C1 segment of cervical spinal cord (tissue), 14 donors: ENCODE results near the gene NGF.

ENCODE experiments used
- DNase-seq, 14 donors: peaks; one replicate each; lab custom pipeline; 2025; lab: John Stamatoyannopoulos, UW

The NGF gene

DNA sequence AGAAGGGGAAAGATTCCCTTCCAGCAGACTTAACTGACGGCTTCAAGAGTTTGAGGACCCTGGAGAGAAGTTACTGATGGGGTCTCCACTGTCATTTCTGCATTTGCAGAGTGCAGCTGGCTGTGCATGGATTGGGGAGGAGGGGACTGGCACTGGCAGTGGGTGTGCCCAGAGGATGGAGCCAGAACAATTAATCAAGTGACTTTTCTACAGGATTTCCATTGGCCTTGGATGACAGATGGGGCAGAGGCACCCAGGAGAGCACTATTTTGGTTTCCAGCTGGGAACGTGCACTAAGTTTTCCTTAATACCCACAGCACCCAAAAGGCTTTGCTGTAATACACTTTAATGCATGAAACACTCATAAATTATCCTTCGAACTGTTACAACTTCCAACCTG lies 1.3 kb downstream of the NGF start:
- no peak for DNase-seq

- no peak for DNase-seq
These were observed 5.0 kb downstream of the NGF start for GRCh38 chr1:115332813-115333608.

- no peak for DNase-seq
These were observed 6.3 kb downstream of the NGF start for GRCh38 chr1:115331558-115332331.

DNA sequence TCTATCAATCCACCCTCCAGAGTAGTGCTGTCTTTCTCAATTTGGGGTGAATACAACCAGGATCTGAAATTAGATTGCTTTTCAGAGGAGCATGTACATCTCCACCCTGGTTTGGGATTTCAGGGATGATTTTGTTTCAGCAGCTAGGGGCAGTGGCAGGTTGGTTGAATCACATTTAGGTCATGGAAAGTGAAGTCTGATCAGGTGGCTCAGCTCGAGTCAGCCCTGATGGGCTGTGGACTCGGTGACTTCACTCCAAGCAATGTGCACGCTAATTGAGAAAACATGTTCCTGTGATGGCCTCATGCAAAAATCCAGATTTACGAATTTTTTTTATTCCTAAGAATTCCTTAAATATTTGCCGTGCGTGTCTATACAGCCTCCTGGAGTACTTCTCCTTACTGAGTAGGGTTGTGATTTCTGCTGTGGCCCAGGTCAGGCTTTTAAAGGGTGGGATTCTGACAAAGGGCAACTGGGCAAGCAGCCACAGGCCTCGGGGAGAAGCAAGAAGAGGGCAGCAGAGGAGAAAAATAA lies 7.5 kb downstream of the NGF start:
- DNase-seq = no peak

DNA sequence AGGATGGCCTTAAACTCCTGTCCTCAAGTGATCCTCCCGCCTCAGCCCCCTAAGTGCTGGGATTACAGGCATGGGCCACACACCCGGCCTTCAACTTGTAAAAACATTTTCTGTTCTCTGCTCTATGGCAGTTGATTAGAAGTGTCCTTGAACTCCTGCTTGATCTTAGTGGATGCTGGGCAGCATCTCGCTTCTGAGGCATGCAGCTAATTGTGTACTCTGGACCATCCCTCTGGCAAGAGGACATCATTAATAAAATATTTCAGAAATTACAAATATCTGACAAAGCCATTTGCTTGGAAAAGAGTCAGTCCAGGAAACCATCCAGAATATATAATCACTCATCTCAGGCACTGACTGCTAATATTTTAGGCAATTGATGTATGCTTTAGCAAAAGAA lies 8.1 kb downstream of the NGF start:
- no peak for DNase-seq

DNA sequence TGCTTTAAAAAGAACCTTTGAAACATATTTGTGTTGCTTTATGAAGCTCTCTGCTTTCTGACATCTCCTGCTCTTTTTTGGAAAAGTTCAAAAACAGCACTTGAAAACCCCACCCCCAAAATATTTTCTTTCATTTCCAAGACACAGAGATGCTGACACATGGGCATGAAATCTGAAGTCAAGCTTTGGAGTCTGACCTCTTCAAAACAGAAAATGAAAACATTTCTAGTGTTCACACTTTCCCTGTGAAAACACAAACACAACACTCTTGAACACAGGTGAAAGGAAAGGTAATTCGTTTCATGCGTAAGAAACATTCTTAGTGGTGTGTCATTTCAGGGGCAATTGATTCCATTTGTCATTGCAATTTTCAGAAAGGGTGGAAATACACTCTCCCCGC lies 10.8 kb downstream of the NGF start:
- no peak for DNase-seq

DNA sequence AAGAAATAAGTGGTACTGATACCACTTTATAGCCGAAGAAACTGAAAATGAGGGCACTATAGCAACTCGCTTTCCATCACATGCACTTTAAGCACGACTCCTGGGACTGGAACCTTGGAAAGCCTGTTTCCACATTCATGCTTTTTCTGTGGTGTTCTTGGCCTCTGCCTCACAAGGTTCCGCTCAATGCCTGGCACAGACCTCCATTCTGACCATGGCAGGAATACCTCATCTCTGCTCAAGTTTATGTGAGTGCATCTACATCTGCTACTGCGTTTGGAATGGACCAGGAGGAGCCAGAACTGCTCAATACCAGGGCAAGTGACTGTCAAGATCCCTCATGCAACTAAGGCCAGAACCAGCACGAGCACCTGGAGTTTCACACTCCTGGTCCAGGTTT lies 11.6 kb downstream of the NGF start:
- no peak for DNase-seq

- no peak for DNase-seq
These were observed 12.2 kb downstream of the NGF start for GRCh38 chr1:115325874-115326273.

GRCh38 chr1:115324649-115325420 lies 13.2 kb downstream of the NGF start:
- no peak for DNase-seq

DNA sequence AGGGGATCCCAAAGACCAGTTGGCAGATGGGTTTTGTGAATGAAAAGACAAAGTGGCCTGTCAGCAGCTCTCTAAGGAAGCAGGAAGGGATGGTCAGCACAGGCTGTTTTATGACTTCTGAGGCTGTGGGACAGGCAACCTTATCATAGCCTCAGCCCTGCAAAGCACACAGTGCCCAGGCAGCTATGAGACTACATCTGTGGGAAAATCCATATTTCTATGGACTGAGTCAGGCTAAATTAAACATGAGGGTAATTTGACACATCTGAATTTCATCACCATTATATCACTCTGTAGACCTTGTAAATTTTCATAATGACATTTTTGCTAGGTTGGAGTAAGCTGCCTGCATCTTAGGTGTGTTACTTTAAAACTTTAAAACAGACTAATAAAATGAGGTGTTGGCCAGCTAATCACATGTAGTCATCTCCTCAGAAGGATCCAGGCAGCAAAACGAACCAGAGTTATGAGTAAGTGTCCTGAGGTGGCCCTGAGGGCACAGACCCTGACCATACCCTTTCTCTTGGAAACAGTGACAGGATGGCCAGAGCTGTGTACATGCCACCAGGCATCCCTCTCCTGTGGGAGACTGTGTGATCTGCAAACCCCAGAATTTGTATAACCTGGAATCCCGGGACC lies 14.6 kb downstream of the NGF start:
- DNase-seq = no peak

DNA sequence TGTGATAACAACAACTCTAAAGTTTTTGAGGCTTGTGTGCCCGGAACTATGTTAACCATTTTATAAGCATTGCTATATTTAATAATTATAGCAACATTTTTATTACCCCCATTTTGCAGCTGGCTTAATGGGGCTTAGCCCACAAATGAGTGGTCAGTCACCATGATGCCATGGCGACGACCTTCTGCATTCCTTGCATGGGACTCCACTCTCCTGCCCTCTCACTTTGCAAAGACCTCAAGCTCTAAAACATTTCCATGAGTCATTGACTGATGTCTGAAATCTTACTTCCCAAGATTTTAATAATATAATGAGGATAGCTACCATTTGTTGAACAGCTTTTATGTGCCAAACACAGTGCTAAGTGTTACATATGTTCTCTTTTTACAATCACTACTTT lies 15.4 kb downstream of the NGF start:
- DNase-seq = no peak

- DNase-seq = no peak
These were observed 17.7 kb downstream of the NGF start for GRCh38 chr1:115320377-115320776.

DNA sequence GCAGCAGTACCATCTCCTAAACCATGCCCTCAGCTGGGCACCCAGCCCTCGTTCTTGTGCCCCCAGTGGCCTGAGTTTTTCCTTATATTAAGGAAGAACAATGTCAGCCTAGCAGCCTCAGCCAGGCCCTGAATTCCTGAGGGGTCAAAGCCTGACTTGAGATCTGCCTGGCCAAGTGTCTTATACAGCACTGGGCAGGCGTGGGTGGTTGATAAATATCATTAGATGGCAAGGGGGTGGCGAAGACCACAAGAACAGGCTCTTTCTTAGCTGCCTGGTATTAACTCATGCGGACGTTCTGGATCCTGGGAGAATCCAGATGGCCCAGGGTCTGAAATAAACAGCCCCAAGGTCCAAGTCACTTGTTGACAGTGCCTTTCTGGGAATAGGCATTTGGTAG lies 18.3 kb downstream of the NGF start:
- no peak for DNase-seq

DNA sequence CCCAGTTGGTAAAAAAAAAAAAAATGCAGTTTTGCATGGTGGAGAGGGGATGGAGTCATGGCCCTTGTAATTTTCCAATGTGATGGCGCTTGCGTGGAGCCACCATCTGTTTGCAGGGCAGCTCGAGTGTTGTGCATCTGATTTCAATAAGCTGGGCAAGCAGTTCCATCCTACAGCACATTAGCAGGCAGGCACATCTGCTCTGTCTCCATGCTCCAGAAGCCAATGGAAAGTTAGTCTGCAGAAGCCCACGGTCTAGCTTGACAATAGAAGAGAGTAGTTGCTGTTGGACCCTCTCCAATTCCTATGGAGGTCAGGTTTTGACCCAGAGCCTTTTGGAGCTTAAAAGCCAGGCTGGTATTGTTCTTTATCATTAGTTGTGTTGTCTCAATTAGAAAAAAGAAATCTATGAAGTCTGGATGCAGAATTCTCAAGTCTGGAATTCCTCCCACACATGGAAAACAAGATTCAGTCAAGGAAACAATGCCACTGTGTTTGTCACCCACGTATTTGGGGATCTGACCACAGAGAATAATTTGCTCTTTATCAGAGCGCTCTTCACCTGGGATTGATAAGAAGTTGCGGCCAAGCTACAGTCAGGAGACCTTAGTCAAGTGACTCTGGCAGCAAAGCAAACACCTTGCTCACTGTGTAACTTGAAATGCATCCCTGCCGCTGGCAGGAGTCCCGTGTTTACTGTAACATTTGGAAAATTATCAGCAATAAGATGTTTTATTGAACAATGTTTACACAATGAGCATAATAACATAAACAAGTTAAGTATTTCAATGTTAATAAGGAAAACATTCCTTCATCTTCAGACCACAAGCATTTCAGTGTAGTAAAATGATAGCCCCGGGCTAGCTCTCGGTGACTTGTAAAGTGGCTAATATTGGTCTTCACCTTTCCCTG lies 20.7 kb downstream of the NGF start:
- no peak for DNase-seq

- no peak for DNase-seq
These were observed 23.3 kb downstream of the NGF start for GRCh38 chr1:115314765-115315164.

DNA sequence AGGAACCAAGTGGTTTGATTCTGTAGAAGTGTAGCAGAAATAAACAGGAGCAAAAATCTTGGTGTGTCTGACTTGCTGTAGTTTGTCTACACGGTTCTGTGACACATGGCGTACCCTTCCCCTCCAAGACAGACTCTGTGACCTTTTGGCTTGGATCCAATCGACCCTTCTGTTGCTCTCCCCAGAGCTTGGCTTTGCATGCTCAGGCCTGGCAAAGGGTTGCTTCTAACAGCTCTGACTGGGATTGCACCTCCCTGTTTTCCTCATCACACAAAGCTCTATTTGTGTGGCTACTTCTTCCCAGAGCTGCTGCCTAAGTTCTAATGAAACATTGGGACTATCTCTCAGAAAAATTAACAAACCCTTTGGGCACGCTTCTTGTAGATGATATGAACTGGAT lies 24.0 kb downstream of the NGF start:
- DNase-seq = peak in 1 of 14 donors; percentile 7

DNA sequence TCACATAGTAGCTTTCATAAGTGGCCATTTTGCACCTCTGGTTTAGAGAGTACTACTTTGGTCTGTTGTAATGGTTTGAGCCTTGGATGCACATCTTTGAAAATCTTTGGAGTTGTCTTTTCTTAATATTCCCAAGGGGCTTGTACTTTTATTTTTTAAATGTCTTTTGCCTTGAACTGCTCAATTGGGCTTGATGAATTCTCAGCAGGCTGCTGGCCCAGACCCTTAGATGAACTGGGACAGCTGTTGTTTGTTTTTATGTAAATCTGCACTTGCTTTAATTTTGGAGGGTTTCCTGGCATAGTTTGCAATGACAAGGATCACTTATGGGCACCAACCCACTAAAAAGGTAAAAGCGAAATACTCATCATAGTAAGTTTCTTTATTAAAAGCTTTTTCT lies 24.9 kb downstream of the NGF start:
- DNase-seq = no peak

GRCh38 chr1:115312742-115313141 lies 25.3 kb downstream of the NGF start:
- DNase-seq = no peak

DNA sequence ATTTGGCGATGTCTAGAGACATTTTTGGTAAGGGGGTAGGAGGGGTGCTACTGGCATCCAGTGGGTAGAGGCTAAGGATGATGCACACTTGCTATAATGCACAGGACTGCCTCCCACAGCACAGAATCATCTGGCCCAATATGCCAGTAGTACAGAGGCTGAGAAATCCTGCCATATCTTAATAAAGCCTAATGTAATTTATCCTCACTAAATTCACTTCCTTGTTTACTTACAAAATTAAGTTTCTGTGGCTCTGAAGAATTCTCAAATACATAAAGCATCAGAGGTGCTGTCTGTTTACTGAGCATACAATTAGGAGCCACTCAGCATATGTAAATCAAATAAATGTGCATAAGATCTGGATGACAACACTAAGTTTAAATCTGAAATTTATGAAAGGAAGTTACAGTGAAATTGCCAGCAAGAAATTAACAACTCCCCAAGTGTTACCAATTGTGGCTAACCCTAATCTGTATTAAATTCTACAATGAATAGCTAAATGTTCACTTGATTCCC lies 26.5 kb downstream of the NGF start:
- no peak for DNase-seq
